Keratinocyte (primary cell): ENCODE measurements around the gene PRR33. TPM values are rescaled to one million over a fixed set of nuclear protein-coding genes. Genes with fewer than 3 reads are reported as not detected.

Experiments
- DNase-seq: peaks from one replicate; pipeline ENCODE4 v3.0.0-alpha.2; 2011; ENCODE audit warnings: low read depth, missing footprints, low spot score
- FAIRE-seq: peaks from 2 replicates; lab custom pipeline; 2011; peaks lifted over from hg19 to GRCh38; lab: Jason Lieb, UNC
- H2AFZ ChIP-seq: 2 replicates; pipeline ENCODE4 v1.6.0; 2012; ENCODE audit warnings: low read length, control low read depth, inconsistent platforms; ENCODE audit not compliant: control insufficient read depth
- H3K27ac ChIP-seq: 2 replicates; pipeline ENCODE4 v1.5.1; 2011; ENCODE audit warnings: low read length; ENCODE audit not compliant: control insufficient read depth, insufficient read depth
- H3K27me3 ChIP-seq: 3 replicates; pipeline ENCODE4 v1.6.0; 2011; ENCODE audit warnings: low read length; ENCODE audit not compliant: control insufficient read depth, insufficient read depth; ENCODE audit errors: extremely low read depth
- H3K36me3 ChIP-seq, 2 experiments: 2 replicates in 1 of 2; 3 replicates in 1 of 2; pipeline ENCODE4 v1.5.1; 2011; ENCODE audit warnings: low read length in 2 of 2, mild to moderate bottlenecking in 1 of 2; ENCODE audit not compliant: control insufficient read depth in 2 of 2, insufficient read depth in 2 of 2; ENCODE audit errors: extremely low read depth in 1 of 2
- H3K4me1 ChIP-seq: 3 replicates; pipeline ENCODE4 v1.5.1; 2011; ENCODE audit warnings: low read length; ENCODE audit not compliant: control insufficient read depth, insufficient read depth; ENCODE audit errors: extremely low read depth
- H3K4me2 ChIP-seq: 3 replicates; pipeline ENCODE4 v1.6.0; 2011; ENCODE audit warnings: low read depth, low read length; ENCODE audit not compliant: control insufficient read depth, insufficient read depth; ENCODE audit errors: extremely low read depth
- H3K4me3 ChIP-seq, 3 experiments: fragments of 200-600 bp in 1 of 3; sonication (generic) in 1 of 3; 2 replicates in 2 of 3; 3 replicates in 1 of 3; pipeline ENCODE4 v1.5.1; 2011 to 2016; ENCODE audit warnings: low read length in 3 of 3, mild to moderate bottlenecking in 3 of 3, control low read depth in 2 of 3, inconsistent platforms in 1 of 3, low read depth in 1 of 3, mixed read lengths in 1 of 3, mixed run types in 1 of 3, moderate library complexity in 1 of 3; ENCODE audit not compliant: control insufficient read depth in 2 of 3, insufficient read depth in 2 of 3; ENCODE audit errors: extremely low read depth in 1 of 3
- H3K79me2 ChIP-seq: 2 replicates; pipeline ENCODE4 v1.6.0; 2012; ENCODE audit warnings: low read length; ENCODE audit not compliant: control insufficient read depth, insufficient read depth
- H3K9ac ChIP-seq: 3 replicates; pipeline ENCODE4 v1.6.0; 2011; ENCODE audit warnings: low read length; ENCODE audit not compliant: control insufficient read depth, insufficient read depth; ENCODE audit errors: extremely low read depth
- H3K9me1 ChIP-seq: 3 replicates; pipeline ENCODE4 v1.6.0; 2011; ENCODE audit warnings: low read length; ENCODE audit not compliant: control insufficient read depth, insufficient read depth; ENCODE audit errors: extremely low read depth
- H3K9me3 ChIP-seq: 2 replicates; pipeline ENCODE4 v1.5.1; 2012; ENCODE audit warnings: low read depth, low read length; ENCODE audit not compliant: control insufficient read depth
- H4K20me1 ChIP-seq: 3 replicates; pipeline ENCODE4 v1.6.0; 2011; ENCODE audit warnings: low read length; ENCODE audit not compliant: control insufficient read depth, insufficient read depth; ENCODE audit errors: extremely low read depth
- EZH2 ChIP-seq: IDR thresholded peaks from one replicate; pipeline ENCODE4 v1.6.1; 2012; ENCODE audit warnings: inconsistent platforms, mild to moderate bottlenecking, low read length, moderate library complexity
- dilution Hi-C: fragments of 300-500 bp; cut with MboI; formaldehyde crosslinking; loops from one replicate; pipeline ENCODE4 v1.7.0; 2020; ENCODE audit warnings: low sequenced_read_pairs; ENCODE audit not compliant: extremely low pct_ligation_motif_present
- polyA plus RNA-seq, 5 experiments: library from polyadenylated mRNA; depleted of rRNA in 3 of 5; stranded (reverse) in 3 of 5; stranded (forward) in 1 of 5; unstranded in 1 of 5; fragments of >200 nt; gene quantifications; 1 replicate in 1 of 5; 2 replicates in 3 of 5; 3 replicates in 1 of 5; pipeline versions ENCODE4 v1.2.1 to v1.2.3, GENCODE V29; 2011 to 2012; ENCODE audit warnings: missing spikeins in 2 of 5, low read depth in 1 of 5, low replicate concordance in 1 of 5
- TF ChIP-seq, protein P1 (sequence below), 3 experiments: IDR thresholded peaks in 1 of 3; conservative IDR thresholded peaks in 1 of 3; optimal IDR thresholded peaks in 1 of 3; 2 replicates in 2 of 3; 3 replicates in 1 of 3; pipeline versions ENCODE3 to v1.5.1; 2011; ENCODE audit warnings: low read length in 3 of 3, mild to moderate bottlenecking in 3 of 3, moderate library complexity in 2 of 3, control low read depth in 1 of 3, inconsistent platforms in 1 of 3; ENCODE audit not compliant: insufficient read depth in 2 of 3; ENCODE audit errors: extremely low read depth in 1 of 3

The PRR33 gene
- polyA plus RNA-seq, 1 donor (not counting 4 experiments of a cell fraction or from before 2014, with no cell fraction given) = not detected

DNA sequence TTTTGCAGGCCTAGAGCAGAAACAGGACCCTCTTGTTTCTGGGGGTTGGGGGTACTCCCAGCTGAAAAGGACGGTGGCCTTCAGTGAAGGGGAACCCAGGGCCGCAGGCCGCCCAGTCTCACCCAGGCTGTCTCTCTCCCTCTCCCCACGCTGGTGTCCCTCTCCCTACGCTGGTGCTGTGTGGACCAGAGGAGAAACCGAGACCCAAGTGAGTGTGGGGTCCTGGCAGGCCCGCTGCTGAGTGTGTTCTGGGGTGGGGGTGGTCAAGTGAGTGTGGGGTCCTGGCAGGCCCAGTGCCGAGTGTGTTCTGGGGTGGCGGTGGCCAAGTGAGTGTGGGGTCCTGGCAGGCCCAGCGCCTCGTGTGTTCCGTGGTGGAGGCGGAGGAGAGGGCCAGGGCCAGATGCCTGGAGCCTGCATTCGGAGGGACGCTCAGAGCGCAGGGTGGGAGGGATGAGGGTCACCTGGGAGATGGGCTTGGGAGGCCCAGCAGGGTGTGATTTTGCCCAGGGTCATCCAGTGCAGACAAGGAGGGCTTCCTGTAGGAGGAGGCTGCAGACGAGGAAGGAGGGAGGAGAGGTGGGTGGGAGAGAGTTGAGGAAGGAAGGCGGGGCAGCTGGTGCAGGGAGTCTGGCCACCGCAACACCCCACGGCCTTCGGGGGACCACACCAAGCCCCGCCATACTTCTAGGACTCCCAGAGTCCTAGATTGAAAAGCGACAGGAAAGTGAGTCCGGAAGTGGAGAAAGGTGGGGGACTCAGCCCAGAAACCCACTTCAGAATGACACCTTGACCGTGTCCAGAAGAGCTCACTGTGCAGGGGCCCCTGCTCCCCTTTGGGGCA is 38.1 kb upstream of the PRR33 start:
- DNase-seq = no peak
- Histone ChIP-seq H3K4me2 (no peak overlapping the region), H2AFZ (no peak overlapping the region), H3K4me3 (no peak overlapping the region), H3K9me3 (no peaks in the 10 kb centered on the region), H3K27me3 (peaks cover 4% of the 10 kb centered on the region), H3K4me1 (no peaks in the 10 kb centered on the region), H3K79me2 (no peaks in the 10 kb centered on the region), H3K27ac (no peak overlapping the region), H3K9ac (no peak overlapping the region), H4K20me1 (no peaks in the 10 kb centered on the region), H3K36me3 (no peaks in the 10 kb centered on the region), H3K9me1 (no peaks in the 10 kb centered on the region)
- dilution Hi-C loops = no loop called here
- no peak for FAIRE-seq
- no peak for TF ChIP-seq EZH2
- TF ChIP-seq, protein P1, sequence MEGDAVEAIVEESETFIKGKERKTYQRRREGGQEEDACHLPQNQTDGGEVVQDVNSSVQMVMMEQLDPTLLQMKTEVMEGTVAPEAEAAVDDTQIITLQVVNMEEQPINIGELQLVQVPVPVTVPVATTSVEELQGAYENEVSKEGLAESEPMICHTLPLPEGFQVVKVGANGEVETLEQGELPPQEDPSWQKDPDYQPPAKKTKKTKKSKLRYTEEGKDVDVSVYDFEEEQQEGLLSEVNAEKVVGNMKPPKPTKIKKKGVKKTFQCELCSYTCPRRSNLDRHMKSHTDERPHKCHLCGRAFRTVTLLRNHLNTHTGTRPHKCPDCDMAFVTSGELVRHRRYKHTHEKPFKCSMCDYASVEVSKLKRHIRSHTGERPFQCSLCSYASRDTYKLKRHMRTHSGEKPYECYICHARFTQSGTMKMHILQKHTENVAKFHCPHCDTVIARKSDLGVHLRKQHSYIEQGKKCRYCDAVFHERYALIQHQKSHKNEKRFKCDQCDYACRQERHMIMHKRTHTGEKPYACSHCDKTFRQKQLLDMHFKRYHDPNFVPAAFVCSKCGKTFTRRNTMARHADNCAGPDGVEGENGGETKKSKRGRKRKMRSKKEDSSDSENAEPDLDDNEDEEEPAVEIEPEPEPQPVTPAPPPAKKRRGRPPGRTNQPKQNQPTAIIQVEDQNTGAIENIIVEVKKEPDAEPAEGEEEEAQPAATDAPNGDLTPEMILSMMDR (optimal IDR thresholded peaks at IDR 0.05 in 1 of 3, IDR thresholded peaks at IDR 0.05 in 1 of 3, conservative IDR thresholded peaks at IDR 0.05 in 1 of 3; ENCODE audit: extremely low read depth in 1 of 3, insufficient read depth in 2 of 3, low read length in 3 of 3) = no peak

DNA sequence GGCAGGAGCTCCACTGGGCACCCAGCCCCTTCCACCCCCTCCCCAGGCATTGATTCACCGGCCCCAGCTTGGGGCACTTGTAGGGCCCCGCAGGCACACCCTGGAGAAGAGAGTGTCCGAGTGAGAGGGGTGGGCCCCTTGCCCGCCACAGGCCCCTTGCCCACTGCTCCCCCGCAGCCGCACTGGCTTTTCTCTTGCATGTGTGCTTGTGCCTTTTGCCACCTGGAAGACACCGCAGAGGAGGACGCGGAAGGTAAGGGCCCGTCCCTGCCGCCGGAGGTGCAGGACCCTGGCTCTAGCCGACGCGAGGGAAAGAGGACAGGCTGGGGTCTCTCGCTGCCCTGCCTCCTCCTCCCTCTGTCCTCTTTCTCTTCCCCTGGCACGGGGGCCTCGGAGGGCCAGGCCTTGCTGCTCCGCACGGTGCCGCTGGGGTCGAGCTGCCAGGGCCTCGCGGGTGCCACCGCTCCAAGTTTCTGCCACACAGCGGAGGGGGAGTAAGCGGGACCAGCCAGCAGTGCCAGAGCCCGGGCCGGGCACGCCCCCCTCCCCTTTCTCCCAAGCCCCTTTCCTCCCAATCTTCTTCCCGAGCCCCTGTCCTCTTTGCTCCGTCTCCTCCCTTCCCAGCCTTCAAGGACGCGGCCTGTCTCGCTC is 37.3 kb upstream of the PRR33 start:
- Histone ChIP-seq H3K4me1 (peaks cover 5% of the 10 kb centered on the region), H4K20me1 (no peaks in the 10 kb centered on the region)

More for the DNA sequence above, 37.3 kb upstream of the PRR33 start:
- no peak overlapping the region for H3K4me2 ChIP-seq
- no peaks in the 10 kb centered on the region for H3K9me3 ChIP-seq
- H3K9me1 ChIP-seq = no peaks in the 10 kb centered on the region
- H2AFZ ChIP-seq = no peak overlapping the region
- dilution Hi-C loops = no loop called here
- H3K9ac ChIP-seq = no peak overlapping the region
- TF ChIP-seq, protein P1 (optimal IDR thresholded peaks at IDR 0.05 in 1 of 3, IDR thresholded peaks at IDR 0.05 in 1 of 3, conservative IDR thresholded peaks at IDR 0.05 in 1 of 3; ENCODE audit: extremely low read depth in 1 of 3, insufficient read depth in 2 of 3, low read length in 3 of 3) = no peak
- TF ChIP-seq EZH2 = no peak
- DNase-seq (no peak), FAIRE-seq (no peak)
- no peak overlapping the region for H3K27ac ChIP-seq
- no peaks in the 10 kb centered on the region for H3K79me2 ChIP-seq
- H3K27me3 ChIP-seq = peaks cover 4% of the 10 kb centered on the region
- no peak overlapping the region for H3K4me3 ChIP-seq
- no peaks in the 10 kb centered on the region for H3K36me3 ChIP-seq
